Measurements from ENCODE around the gene LYZL1. TPM values are rescaled to one million over a fixed set of nuclear protein-coding genes. Genes with fewer than 3 reads are reported as not detected.
"Not testable (repeated sequence)": the region's sequence is repeated elsewhere in the genome, so short reads cannot be mapped to it uniquely, and the experiment has no call there.

LYZL1 gene
- total RNA-seq, 3 donors from 2014 or later, result not detected

DNA sequence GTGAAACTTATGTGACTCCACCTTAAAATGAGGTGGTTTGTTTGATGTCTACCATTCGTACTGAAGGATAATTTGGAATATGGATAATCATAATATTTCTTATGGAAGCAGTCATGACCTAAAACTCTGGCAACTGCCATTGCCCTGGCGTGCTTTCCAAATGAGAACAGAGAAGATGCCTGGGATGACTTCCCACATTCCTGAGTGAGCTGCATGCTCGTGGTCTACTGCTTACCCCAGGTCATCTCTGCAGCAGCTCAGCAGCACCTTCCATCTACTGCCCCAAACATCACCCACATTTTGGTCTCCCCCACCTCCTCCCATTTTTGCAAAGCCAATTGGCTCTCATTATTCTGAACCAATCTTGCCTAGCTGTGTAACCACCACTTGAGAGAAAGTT is 40.1 kb downstream of the LYZL1 start:
- intact Hi-C loops (cut with DNase I; ENCODE audit: low total_unique reads), result no loop called here
- no peaks in the 10 kb centered on the region for H3K4me1 ChIP-seq

DNA sequence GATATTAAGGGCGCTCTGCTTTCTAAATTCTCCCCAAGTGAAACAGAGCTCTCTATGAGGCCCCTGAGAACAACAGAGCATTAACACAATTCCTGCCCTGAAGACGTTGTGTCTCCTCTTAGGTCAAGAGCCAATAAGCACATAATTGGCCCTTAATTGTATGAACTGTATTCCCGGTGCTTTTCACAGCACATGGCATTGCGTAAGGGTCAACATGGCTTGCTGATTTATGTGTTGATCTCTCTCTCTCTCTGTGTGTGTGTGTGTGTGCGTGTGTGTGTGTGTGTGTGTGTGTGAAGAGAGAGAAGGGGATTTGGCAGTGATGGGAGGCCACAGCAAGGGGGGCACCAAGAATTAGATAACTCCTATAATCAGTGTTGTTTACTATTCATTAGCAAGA is 40.5 kb downstream of the LYZL1 start:
- H3K27ac ChIP-seq, result no peak overlapping the region
- H3K4me3 ChIP-seq, result no peak overlapping the region
- H3K27me3 ChIP-seq, result no peaks in the 10 kb centered on the region
- no peaks in the 10 kb centered on the region for H3K4me1 ChIP-seq
- no peak for DNase-seq (ENCODE audit: low spot score in 2 of 2)
- H3K9me3 ChIP-seq, result no peaks in the 10 kb centered on the region
- TF ChIP-seq POLR2A (IDR thresholded peaks at IDR 0.05) (no peak), POLR2AphosphoS5 (IDR thresholded peaks at IDR 0.05) (peak in 1 of 3 donors; percentile 37)
- TF ChIP-seq, protein P1, sequence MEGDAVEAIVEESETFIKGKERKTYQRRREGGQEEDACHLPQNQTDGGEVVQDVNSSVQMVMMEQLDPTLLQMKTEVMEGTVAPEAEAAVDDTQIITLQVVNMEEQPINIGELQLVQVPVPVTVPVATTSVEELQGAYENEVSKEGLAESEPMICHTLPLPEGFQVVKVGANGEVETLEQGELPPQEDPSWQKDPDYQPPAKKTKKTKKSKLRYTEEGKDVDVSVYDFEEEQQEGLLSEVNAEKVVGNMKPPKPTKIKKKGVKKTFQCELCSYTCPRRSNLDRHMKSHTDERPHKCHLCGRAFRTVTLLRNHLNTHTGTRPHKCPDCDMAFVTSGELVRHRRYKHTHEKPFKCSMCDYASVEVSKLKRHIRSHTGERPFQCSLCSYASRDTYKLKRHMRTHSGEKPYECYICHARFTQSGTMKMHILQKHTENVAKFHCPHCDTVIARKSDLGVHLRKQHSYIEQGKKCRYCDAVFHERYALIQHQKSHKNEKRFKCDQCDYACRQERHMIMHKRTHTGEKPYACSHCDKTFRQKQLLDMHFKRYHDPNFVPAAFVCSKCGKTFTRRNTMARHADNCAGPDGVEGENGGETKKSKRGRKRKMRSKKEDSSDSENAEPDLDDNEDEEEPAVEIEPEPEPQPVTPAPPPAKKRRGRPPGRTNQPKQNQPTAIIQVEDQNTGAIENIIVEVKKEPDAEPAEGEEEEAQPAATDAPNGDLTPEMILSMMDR (IDR thresholded peaks at IDR 0.05), result no peak
- H3K36me3 ChIP-seq, result no peaks in the 10 kb centered on the region
- intact Hi-C loops (cut with DNase I; ENCODE audit: low total_unique reads), result no loop called here

More for the DNA sequence above, 40.1 kb downstream of the LYZL1 start:
- no peak overlapping the region for H3K27ac ChIP-seq
- no peaks in the 10 kb centered on the region for H3K36me3 ChIP-seq
- TF ChIP-seq, protein P1 (IDR thresholded peaks at IDR 0.05), result no peak
- TF ChIP-seq POLR2AphosphoS5 (IDR thresholded peaks at IDR 0.05) (peak in 1 of 3 donors; percentile 0), POLR2A (IDR thresholded peaks at IDR 0.05) (no peak)
- no peak for DNase-seq (ENCODE audit: low spot score in 2 of 2)
- H3K4me3 ChIP-seq, result no peak overlapping the region
- H3K9me3 ChIP-seq, result no peaks in the 10 kb centered on the region
- H3K27me3 ChIP-seq, result no peaks in the 10 kb centered on the region

DNA sequence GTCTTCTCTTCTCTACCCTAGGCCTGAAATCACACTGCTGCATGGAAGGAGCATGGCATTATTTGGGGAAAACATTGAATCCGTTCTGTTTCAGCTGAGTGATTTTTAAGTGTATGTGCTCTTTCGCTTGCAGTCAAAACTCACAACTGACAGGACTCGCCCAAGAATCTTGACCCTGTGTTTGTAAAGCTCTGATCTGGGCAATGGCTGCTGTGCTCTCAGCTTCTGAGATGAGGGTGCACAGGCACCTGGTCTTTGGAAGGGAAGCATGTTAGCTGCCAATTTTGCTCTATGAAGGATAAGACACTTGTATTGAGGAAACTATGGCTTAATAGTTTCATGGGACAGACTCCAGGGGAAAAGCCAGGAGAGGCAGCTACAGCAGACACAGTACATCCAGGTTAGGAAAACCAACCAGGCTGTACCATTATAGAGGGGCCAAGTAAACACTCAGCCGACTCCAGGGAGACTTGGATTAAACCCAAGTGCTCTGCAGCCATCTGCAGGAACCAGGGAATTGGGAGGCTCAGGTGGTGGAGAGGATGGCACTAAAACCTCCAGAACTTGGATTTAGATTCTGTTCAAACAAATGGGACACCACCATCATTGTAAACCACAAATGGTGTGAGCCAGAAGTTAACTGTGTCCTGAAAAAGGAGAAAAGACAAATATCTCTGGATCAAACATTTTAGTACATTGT is 43.3 kb downstream of the LYZL1 start:
- Histone ChIP-seq H3K27ac (no peak overlapping the region), H3K27me3 (no peaks in the 10 kb centered on the region), H3K36me3 (no peaks in the 10 kb centered on the region), H3K4me1 (no peaks in the 10 kb centered on the region), H3K9me3 (peaks cover 0 to 6% of the 10 kb centered on the region in 2 donors), H3K4me3 (no peak overlapping the region)
- DNase-seq (ENCODE audit: low spot score in 2 of 2), result no peak
- intact Hi-C loops (cut with DNase I; ENCODE audit: low total_unique reads), result no loop called here
- TF ChIP-seq POLR2AphosphoS5 (IDR thresholded peaks at IDR 0.05) (no peak), POLR2A (IDR thresholded peaks at IDR 0.05) (no peak)
- TF ChIP-seq, protein P1 (IDR thresholded peaks at IDR 0.05), result no peak

DNA sequence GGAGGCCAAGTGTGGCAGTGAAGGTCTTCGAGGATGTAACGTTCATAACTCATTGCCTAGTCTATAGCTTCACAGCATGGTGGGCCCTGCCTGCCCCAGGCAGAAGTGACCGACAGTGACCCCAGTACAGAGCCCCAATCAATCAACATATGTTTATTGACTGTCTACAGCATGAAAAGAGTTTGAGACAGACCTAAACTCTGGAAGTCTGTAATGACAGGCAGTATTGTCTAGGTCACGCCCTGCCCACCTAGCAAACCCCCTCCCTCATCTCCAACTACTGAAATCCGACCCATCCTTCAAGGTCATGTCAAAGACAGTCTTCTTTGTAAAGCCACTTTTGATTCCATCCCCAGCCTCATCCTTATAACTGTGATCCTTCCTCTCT is 43.9 kb downstream of the LYZL1 start:
- no peaks in the 10 kb centered on the region for H3K27me3 ChIP-seq
- no peak for DNase-seq (ENCODE audit: low spot score in 2 of 2)
- H3K36me3 ChIP-seq, result no peaks in the 10 kb centered on the region
- H3K27ac ChIP-seq, result no peak overlapping the region
- peaks cover 0 to 6% of the 10 kb centered on the region in 2 donors for H3K9me3 ChIP-seq
- H3K4me3 ChIP-seq, result no peak overlapping the region
- TF ChIP-seq, protein P1 (IDR thresholded peaks at IDR 0.05), result no peak
- TF ChIP-seq POLR2AphosphoS5 (IDR thresholded peaks at IDR 0.05), result no peak
- TF ChIP-seq POLR2A (IDR thresholded peaks at IDR 0.05), result no peak
- intact Hi-C loops (cut with DNase I; ENCODE audit: low total_unique reads), result no loop called here
- no peaks in the 10 kb centered on the region for H3K4me1 ChIP-seq

DNA sequence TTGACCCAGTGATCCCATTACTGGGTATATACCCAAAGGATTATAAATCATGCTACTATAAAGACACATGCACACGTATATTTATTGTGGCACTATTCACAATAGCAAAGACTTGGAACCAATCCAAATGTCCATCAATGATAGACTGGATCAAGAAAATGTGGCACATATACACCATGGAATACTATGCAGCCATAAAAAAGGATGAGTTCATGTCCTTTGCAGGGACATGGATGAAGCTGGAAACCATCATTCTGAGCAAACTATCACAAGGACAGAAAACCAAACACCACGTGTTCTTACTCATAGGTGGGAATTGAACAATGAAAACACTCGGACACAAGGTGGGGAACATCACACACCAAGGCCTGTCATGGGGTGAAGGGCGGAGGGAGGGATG is 48.7 kb downstream of the LYZL1 start:
- H3K27me3 ChIP-seq; H3K4me3 ChIP-seq; H3K36me3 ChIP-seq; H3K9me3 ChIP-seq; DNase-seq (ENCODE audit: low spot score in 2 of 2); H3K27ac ChIP-seq; H3K4me1 ChIP-seq; intact Hi-C loops (cut with DNase I; ENCODE audit: low total_unique reads): not testable (repeated sequence)

All from breast epithelium (tissue), 4 donors.